ENCODE measurements around the gene VSTM5. TPM values are rescaled to one million over a fixed set of nuclear protein-coding genes. Genes with fewer than 3 reads are reported as not detected.
"Not testable (repeated sequence)": the region's sequence is repeated elsewhere in the genome, so short reads cannot be mapped to it uniquely, and the experiment has no call there.

VSTM5 gene
- total RNA-seq, 4 donors from 2014 or later, result 0.49 to 2.5 TPM; not detected in 2

DNA sequence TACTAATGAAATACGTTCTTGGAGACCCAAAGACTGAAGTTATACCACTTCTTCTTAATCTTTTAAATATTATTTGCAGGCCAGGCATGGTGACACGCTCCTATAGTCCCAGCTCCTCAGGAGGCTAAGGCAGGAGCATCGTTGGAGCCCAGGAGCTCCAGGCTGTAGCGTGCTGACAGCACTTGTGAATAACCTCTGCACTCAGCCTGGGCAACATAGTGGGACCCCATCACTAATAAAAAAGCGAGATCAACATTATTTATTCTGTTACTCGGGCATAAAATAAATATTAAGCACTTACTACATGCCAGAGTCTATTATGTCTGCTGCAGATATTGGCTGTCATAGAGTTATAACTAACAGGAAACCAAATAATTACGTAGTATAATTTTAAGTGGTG is 67.1 kb downstream of the VSTM5 start:
- intact Hi-C loops (cut with DNase I; ENCODE audit: low total_unique reads), result no loop called here
- Histone ChIP-seq H3K27ac (peak overlapping the region; percentile 80 to 94), H3K4me3 (peak overlapping the region; percentile 87 to 93), H3K9me3 (no peaks in the 10 kb centered on the region), H3K36me3 (no peaks in the 10 kb centered on the region), H3K27me3 (no peaks in the 10 kb centered on the region), H3K4me1 (peaks cover 8 to 10% of the 10 kb centered on the region in 2 donors)
- TF ChIP-seq POLR2A (IDR thresholded peaks at IDR 0.05), result no peak
- TF ChIP-seq, protein P1, sequence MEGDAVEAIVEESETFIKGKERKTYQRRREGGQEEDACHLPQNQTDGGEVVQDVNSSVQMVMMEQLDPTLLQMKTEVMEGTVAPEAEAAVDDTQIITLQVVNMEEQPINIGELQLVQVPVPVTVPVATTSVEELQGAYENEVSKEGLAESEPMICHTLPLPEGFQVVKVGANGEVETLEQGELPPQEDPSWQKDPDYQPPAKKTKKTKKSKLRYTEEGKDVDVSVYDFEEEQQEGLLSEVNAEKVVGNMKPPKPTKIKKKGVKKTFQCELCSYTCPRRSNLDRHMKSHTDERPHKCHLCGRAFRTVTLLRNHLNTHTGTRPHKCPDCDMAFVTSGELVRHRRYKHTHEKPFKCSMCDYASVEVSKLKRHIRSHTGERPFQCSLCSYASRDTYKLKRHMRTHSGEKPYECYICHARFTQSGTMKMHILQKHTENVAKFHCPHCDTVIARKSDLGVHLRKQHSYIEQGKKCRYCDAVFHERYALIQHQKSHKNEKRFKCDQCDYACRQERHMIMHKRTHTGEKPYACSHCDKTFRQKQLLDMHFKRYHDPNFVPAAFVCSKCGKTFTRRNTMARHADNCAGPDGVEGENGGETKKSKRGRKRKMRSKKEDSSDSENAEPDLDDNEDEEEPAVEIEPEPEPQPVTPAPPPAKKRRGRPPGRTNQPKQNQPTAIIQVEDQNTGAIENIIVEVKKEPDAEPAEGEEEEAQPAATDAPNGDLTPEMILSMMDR (IDR thresholded peaks at IDR 0.05), result no peak
- DNase-seq, result no peak

DNA sequence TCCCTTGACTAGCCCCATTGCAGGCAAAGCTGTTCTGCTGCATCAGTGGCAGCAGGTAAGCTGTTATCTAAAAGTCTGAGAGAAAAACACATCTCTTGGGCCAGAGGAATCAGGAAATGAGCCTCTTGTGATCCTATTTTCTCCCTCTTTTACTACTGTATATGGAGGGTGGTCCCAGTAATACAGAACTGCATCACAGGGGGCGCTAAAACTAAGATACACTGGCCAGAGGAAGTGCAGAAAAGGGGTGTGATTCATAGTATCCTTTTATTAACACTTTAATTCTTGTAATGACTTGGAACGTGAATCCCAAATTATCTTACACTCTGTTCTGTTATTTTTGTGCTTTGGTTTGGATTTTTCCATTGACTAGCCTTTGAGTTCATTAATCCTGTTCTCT is 75.1 kb downstream of the VSTM5 start:
- Histone ChIP-seq H3K36me3 (no peaks in the 10 kb centered on the region), H3K27ac (no peak overlapping the region), H3K27me3 (no peaks in the 10 kb centered on the region), H3K9me3 (no peaks in the 10 kb centered on the region), H3K4me3 (no peak overlapping the region), H3K4me1 (no peaks in the 10 kb centered on the region)
- TF ChIP-seq, protein P1 (IDR thresholded peaks at IDR 0.05), result no peak
- TF ChIP-seq POLR2A (IDR thresholded peaks at IDR 0.05), result no peak
- DNase-seq, result no peak
- intact Hi-C loops (cut with DNase I; ENCODE audit: low total_unique reads), result no loop called here

DNA sequence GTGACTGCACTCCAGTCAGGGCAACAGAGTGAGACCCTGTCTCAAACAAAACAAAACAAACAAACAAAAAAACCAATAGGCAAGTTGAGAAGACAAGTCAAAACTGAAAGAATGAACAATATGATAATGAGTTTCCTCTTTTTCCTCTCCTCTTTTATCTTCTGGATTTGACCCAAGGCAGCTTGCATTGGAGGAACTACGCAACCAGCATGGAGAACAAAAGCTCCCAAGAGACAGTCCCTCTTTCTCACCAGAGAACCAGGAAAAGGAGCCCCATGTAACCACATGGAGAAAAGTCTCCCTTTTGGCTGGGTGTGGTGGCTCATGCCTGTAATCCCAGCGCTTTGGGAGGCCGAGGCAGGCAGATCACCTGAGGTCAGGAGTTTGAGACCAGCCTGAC is 75.9 kb downstream of the VSTM5 start:
- H3K27ac ChIP-seq; intact Hi-C loops (cut with DNase I; ENCODE audit: low total_unique reads); H3K4me3 ChIP-seq; H3K9me3 ChIP-seq; H3K4me1 ChIP-seq; H3K36me3 ChIP-seq; H3K27me3 ChIP-seq; DNase-seq: not testable (repeated sequence)

DNA sequence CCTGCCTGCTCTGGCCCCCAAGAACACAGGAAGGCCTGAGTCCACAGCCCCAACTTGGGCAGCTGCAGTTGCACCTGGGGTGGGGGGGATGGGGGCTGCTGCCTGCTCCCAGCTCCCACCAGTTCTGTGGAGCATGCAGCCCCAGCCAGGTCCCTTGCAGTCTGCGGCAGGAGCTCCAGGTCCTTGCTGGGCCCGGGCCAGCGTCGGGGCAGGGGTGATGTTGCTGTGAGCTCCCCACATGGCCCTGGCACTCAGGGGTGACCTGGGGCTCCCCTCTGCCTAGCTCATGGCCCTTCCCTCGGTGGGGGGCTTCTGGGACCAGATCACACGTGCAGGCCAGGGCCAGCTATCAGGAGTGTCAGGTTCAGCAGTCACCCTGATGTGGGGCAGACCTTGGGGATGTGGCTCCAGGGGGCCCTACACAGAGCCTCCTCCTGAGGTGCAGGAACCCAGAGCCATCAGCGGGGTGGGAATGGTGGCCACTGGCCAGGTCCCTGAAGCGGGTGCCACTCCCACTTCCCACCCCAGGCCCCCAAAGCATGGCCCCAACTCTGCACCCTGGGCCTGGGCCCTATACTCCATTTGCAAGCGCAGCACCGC is 76.7 kb downstream of the VSTM5 start:
- DNase-seq, result no peak
- Histone ChIP-seq H3K27me3 (no peaks in the 10 kb centered on the region), H3K4me1 (no peaks in the 10 kb centered on the region), H3K27ac (no peak overlapping the region), H3K36me3 (no peaks in the 10 kb centered on the region), H3K4me3 (no peak overlapping the region), H3K9me3 (no peaks in the 10 kb centered on the region)
- intact Hi-C loops (cut with DNase I; ENCODE audit: low total_unique reads), result no loop called here
- no peak for TF ChIP-seq POLR2A (IDR thresholded peaks at IDR 0.05)
- TF ChIP-seq, protein P1 (IDR thresholded peaks at IDR 0.05), result no peak

DNA sequence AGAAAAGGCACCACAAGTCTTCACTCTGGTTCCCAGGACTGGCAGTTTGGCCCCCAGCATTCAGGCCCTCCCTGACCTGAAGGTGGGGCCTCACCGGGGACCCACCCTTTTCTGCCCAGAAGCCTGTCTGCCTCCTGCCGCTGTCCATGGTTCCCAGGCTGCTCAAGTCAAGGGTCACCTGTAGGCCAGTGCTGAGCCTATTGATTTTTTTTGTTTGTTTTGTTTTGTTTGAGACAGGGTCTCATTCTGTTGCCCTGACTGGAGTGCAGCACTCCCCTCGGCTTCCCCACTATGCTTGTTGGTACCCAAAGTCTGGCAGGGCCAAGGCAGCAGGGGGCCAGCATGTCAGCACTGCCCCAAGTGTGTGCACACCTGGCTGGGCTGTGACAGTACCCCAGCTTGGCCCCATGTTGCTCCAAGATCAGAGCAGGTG is 77.4 kb downstream of the VSTM5 start:
- intact Hi-C loops (cut with DNase I; ENCODE audit: low total_unique reads), result no loop called here
- no peak for TF ChIP-seq POLR2A (IDR thresholded peaks at IDR 0.05)
- TF ChIP-seq, protein P1 (IDR thresholded peaks at IDR 0.05), result no peak
- Histone ChIP-seq H3K36me3 (no peaks in the 10 kb centered on the region), H3K9me3 (no peaks in the 10 kb centered on the region), H3K27me3 (no peaks in the 10 kb centered on the region), H3K4me1 (no peaks in the 10 kb centered on the region), H3K4me3 (no peak overlapping the region), H3K27ac (no peak overlapping the region)
- no peak for DNase-seq

DNA sequence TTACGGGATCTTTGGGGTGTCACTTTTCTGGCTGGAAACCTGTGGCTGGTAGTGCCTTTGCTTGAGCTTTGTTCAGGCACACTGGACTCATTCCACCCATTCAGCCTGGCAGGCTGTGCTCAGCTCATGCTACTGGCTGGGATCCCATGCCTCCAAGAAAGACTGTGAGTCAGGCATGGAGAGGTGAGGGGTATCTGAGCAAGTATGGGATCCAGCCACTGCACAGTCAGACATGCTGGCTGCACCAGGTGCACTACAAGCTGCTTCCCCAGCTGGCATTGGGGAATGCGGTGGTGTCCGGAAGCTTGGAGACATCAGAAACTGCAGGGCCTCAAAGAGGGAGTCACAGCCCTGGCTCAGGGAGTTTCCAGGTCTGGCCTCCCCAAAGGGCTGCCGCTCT is 78.3 kb downstream of the VSTM5 start:
- Histone ChIP-seq H3K36me3 (no peaks in the 10 kb centered on the region), H3K9me3 (no peaks in the 10 kb centered on the region), H3K4me3 (no peak overlapping the region), H3K27ac (no peak overlapping the region), H3K27me3 (no peaks in the 10 kb centered on the region), H3K4me1 (no peaks in the 10 kb centered on the region)
- no peak for DNase-seq
- no peak for TF ChIP-seq POLR2A (IDR thresholded peaks at IDR 0.05)
- TF ChIP-seq, protein P1 (IDR thresholded peaks at IDR 0.05), result no peak
- intact Hi-C loops (cut with DNase I; ENCODE audit: low total_unique reads), result no loop called here

All from uterus (tissue), 4 donors.